Measurements from ENCODE around the gene ATP5MC3.

Gene ATP5MC3

GRCh38 chr2:175164235-175164634 lies 17.3 kb downstream of the ATP5MC3 start:
- Histone ChIP-seq H3K4me2 (no peak overlapping the region), H3K4me3 (no peak overlapping the region), H3K36me3 (peaks cover 11 to 61% (median 36%) of the 10 kb centered on the region in 11 experiments), H3K9me3 (replicated peaks in 1 of 11) (peaks cover 0 to 13% (median 3%) of the 10 kb centered on the region in 11 experiments; a peak in 6 of 22 replicates), H3K4me1 (peaks cover 3 to 28% (median 18%) of the 10 kb centered on the region in 10 experiments), H3K27ac (no peak overlapping the region), H3K27me3 (no peaks in the 10 kb centered on the region), H3K9ac (no peak overlapping the region), H4K20me1 (peaks cover 33 to 82% (median 69%) of the 10 kb centered on the region in 11 experiments; a peak in 21 of 22 replicates)
- no peak for TF ChIP-seq Cebpa-rat (IDR thresholded peaks at IDR 0.05)

- Histone ChIP-seq H3K4me1 (peaks cover 0 to 14% (median 7%) of the 10 kb centered on the region in 10 experiments; a peak in 11 of 20 replicates), H3K4me3 (no peak overlapping the region), H3K27me3 (no peaks in the 10 kb centered on the region), H3K4me2 (no peak overlapping the region), H3K9me3 (replicated peaks in 1 of 11) (peaks cover 0 to 8% (median 0%) of the 10 kb centered on the region in 11 experiments; a peak in 5 of 22 replicates), H3K27ac (no peak overlapping the region), H3K9ac (no peak overlapping the region), H4K20me1 (peaks cover 69 to 100% (median 85%) of the 10 kb centered on the region in 11 experiments; a peak in 21 of 22 replicates), H3K36me3 (peaks cover 41 to 92% (median 60%) of the 10 kb centered on the region in 11 experiments)
- no peak for TF ChIP-seq Cebpa-rat (IDR thresholded peaks at IDR 0.05)
These were observed 22.6 kb downstream of the ATP5MC3 start for GRCh38 chr2:175158894-175159293.

- Histone ChIP-seq H3K36me3 (peaks cover 41 to 92% (median 50%) of the 10 kb centered on the region in 11 experiments), H4K20me1 (peaks cover 83 to 100% (median 99%) of the 10 kb centered on the region in 11 experiments), H3K9me3 (replicated peaks in 1 of 11) (peaks cover 0 to 8% (median 0%) of the 10 kb centered on the region in 11 experiments; a peak in 4 of 22 replicates), H3K4me1 (peaks cover 0 to 10% (median 7%) of the 10 kb centered on the region in 10 experiments; a peak in 11 of 20 replicates), H3K9ac (no peak overlapping the region), H3K27ac (no peak overlapping the region), H3K4me2 (no peak overlapping the region), H3K4me3 (no peak overlapping the region), H3K27me3 (no peaks in the 10 kb centered on the region)
- TF ChIP-seq Cebpa-rat (IDR thresholded peaks at IDR 0.05), result no peak
These were observed 25.0 kb downstream of the ATP5MC3 start for GRCh38 chr2:175156534-175156933.

- Histone ChIP-seq H3K4me3 (no peak overlapping the region), H3K36me3 (peaks cover 46 to 93% (median 58%) of the 10 kb centered on the region in 11 experiments), H3K4me1 (peaks cover 0 to 10% (median 7%) of the 10 kb centered on the region in 10 experiments; a peak in 10 of 20 replicates), H3K9me3 (replicated peaks in 1 of 11) (peaks cover 0 to 8% (median 0%) of the 10 kb centered on the region in 11 experiments; a peak in 4 of 22 replicates), H3K4me2 (peak overlapping the region in 6 of 11 experiments; percentile 0 to 43 (median 9); a peak in 6 of 22 replicates), H3K9ac (no peak overlapping the region), H3K27ac (peak overlapping the region in 2 of 11 experiments; percentile 4; a peak in 2 of 22 replicates), H4K20me1 (peaks cover 77 to 100% (median 91%) of the 10 kb centered on the region in 11 experiments), H3K27me3 (no peaks in the 10 kb centered on the region)
- no peak for TF ChIP-seq Cebpa-rat (IDR thresholded peaks at IDR 0.05)
These were observed 26.8 kb downstream of the ATP5MC3 start for GRCh38 chr2:175154661-175155082.

- Histone ChIP-seq H3K9me3 (replicated peaks in 1 of 11) (0 out of 22 replicates have a peak, but pooled peaks cover 0 to 2% (median 0%) of the 10 kb centered on the region in 11 experiments), H3K36me3 (peaks cover 54 to 91% (median 67%) of the 10 kb centered on the region in 11 experiments)
These were observed 29.3 kb downstream of the ATP5MC3 start for GRCh38 chr2:175152242-175152641.

GRCh38 chr2:175151791-175152190 lies 29.7 kb downstream of the ATP5MC3 start:
- no peak overlapping the region for H3K4me3 ChIP-seq
- no peak overlapping the region for H3K4me2 ChIP-seq
- peaks cover 0 to 10% (median 7%) of the 10 kb centered on the region in 10 experiments; a peak in 10 of 20 replicates for H3K4me1 ChIP-seq
- H3K9ac ChIP-seq, result no peak overlapping the region
- H4K20me1 ChIP-seq, result peaks cover 72 to 100% (median 87%) of the 10 kb centered on the region in 11 experiments; a peak in 21 of 22 replicates
- H3K36me3 ChIP-seq, result peaks cover 51 to 91% (median 66%) of the 10 kb centered on the region in 11 experiments
- TF ChIP-seq Cebpa-rat (IDR thresholded peaks at IDR 0.05), result no peak
- no peaks in the 10 kb centered on the region for H3K9me3 ChIP-seq (replicated peaks in 1 of 11)
- H3K27ac ChIP-seq, result no peak overlapping the region
- no peaks in the 10 kb centered on the region for H3K27me3 ChIP-seq

More at GRCh38 chr2:175152242-175152641, 29.3 kb downstream of the ATP5MC3 start:
- Histone ChIP-seq H4K20me1 (peaks cover 74 to 100% (median 87%) of the 10 kb centered on the region in 11 experiments), H3K4me2 (no peak overlapping the region), H3K27ac (no peak overlapping the region), H3K4me1 (peaks cover 0 to 10% (median 7%) of the 10 kb centered on the region in 10 experiments; a peak in 10 of 20 replicates), H3K9ac (no peak overlapping the region), H3K27me3 (no peaks in the 10 kb centered on the region), H3K4me3 (no peak overlapping the region)
- no peak for TF ChIP-seq Cebpa-rat (IDR thresholded peaks at IDR 0.05)

GRCh38 chr2:175147186-175147585 lies 34.3 kb downstream of the ATP5MC3 start:
- peaks cover 55 to 97% (median 80%) of the 10 kb centered on the region in 11 experiments for H3K36me3 ChIP-seq
- peaks cover 63 to 100% (median 81%) of the 10 kb centered on the region in 11 experiments for H4K20me1 ChIP-seq
- no peak overlapping the region for H3K4me2 ChIP-seq
- no peak for TF ChIP-seq Cebpa-rat (IDR thresholded peaks at IDR 0.05)
- no peaks in the 10 kb centered on the region for H3K9me3 ChIP-seq (replicated peaks in 1 of 11)
- no peak overlapping the region for H3K4me3 ChIP-seq
- no peak overlapping the region for H3K9ac ChIP-seq
- peaks cover 0 to 5% (median 0%) of the 10 kb centered on the region in 10 experiments; a peak in 2 of 20 replicates for H3K4me1 ChIP-seq
- no peak overlapping the region for H3K27ac ChIP-seq
- no peaks in the 10 kb centered on the region for H3K27me3 ChIP-seq

- peaks cover 0 to 12% (median 0%) of the 10 kb centered on the region in 10 experiments; a peak in 2 of 20 replicates for H3K4me1 ChIP-seq
- no peak overlapping the region for H3K9ac ChIP-seq
- TF ChIP-seq Cebpa-rat (IDR thresholded peaks at IDR 0.05), result no peak
- no peaks in the 10 kb centered on the region for H3K27me3 ChIP-seq
- no peak overlapping the region for H3K27ac ChIP-seq
- H3K36me3 ChIP-seq, result peaks cover 54 to 97% (median 81%) of the 10 kb centered on the region in 11 experiments
- peaks cover 54 to 100% (median 73%) of the 10 kb centered on the region in 11 experiments for H4K20me1 ChIP-seq
- H3K9me3 ChIP-seq (replicated peaks in 1 of 11), result no peaks in the 10 kb centered on the region
- no peak overlapping the region for H3K4me2 ChIP-seq
- H3K4me3 ChIP-seq, result no peak overlapping the region
These were observed 37.8 kb downstream of the ATP5MC3 start for GRCh38 chr2:175143678-175144077.

- Histone ChIP-seq H3K27ac (no peak overlapping the region), H3K4me2 (no peak overlapping the region), H3K4me1 (peaks cover 0 to 12% (median 0%) of the 10 kb centered on the region in 10 experiments; a peak in 2 of 20 replicates), H3K36me3 (peaks cover 55 to 97% (median 81%) of the 10 kb centered on the region in 11 experiments), H3K9ac (no peak overlapping the region), H3K27me3 (no peaks in the 10 kb centered on the region), H4K20me1 (peaks cover 51 to 100% (median 73%) of the 10 kb centered on the region in 11 experiments), H3K9me3 (replicated peaks in 1 of 11) (no peaks in the 10 kb centered on the region), H3K4me3 (no peak overlapping the region)
- TF ChIP-seq Cebpa-rat (IDR thresholded peaks at IDR 0.05), result no peak
These were observed 38.3 kb downstream of the ATP5MC3 start for GRCh38 chr2:175143191-175143590.

Data from BLaER1 treated with 17β-estradiol and CSF1 and Interleukin-3, amounts not matched to agents 10 nM and 100 nM (cell line).